ENCODE data around the gene GHRL.

The GHRL gene, protein sequence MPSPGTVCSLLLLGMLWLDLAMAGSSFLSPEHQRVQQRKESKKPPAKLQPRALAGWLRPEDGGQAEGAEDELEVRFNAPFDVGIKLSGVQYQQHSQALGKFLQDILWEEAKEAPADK

DNA sequence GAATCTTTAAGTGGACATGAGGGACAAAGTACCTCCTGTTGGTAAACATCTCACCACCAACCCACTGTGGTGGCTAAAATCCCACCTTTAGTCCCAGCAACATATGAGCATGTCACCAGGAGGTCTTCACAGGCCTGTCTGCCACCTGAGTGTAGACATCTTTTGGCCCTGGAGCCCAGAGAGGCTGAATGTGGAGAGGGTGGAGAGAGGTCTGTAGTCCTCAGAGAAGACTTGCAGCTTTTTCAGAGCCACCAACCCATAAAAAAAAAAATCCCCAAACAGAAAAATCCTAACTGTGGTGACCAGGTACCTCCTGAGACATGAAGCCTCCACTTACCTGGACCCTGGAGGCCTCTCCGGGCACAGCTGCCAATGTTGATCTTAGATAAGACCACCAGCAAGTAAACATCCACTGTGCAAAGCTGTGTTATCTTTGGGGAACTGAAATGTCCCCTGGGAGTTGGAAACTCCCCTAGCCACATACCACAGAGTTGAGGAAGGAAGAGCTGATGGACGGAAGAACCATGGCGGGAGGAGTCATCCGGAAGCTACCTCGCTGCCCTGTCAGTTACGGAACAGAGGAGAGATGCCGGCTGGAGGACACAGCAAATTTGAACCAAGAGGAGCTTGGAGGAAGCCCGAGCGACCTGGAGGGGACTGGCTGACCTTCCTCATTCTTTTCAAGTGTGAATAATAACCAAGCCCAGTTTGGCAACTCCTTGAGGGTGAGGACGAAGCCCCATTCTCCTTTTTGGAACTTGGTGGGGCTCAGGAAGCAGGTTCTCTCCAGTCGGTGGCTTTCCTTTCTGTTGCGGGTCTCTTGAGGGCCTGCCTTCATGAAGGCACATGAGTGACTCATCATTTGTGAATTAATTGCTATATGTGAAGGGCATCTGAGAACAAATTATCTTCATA, at the start of gene GHRL:
Gene GHRL, minus strand, starts transcription at position 443 of the 915 bp plus-strand sequence. CDS start 2,767 bp downstream, outside the sequence.
- DNase-seq: no peak

DNA sequence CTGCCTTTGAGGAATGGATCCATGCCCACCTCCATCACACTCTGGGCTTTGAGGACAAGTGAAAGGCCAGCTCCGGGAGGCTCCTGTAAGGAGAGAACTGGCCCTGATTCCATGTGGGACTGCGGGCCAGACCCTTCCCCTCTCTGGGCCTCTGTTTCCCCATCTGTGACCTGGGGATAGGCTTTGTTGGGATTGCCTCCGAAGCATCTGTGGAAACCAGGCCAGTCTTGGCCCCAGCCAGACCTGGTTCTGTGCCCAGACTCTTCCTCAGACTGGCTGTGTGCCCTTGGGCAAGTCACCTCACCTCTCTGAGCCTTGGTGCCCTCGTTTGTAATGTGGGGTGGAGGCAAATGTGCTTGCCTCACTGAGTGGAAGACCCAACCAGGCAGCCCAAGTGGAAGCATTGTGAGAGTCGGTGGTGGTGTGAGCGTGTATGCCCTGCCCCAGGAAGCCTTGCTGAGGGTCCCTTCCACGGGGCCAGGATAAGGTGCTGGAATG, 49.2 kb upstream of the GHRL start:
- no peak for DNase-seq

DNA sequence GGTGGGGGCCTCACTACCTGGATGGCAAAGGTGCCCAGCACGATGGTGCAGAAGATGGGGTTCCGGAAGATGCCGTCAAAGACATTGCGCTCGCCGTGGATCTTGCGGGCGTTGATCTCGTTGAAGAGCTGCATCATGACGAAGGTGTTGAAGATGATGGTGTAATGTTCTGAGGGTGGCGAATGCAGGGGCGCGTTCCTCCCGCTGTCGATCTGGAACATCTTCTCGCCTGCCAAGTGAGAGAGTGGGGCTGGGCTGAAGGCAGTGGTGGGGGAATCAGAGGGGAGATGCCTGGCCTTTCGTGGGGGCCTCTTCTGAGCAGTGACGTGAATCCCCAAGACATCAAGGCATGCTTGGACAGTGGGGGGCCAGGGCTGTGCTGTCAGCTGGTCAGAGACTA, 47.7 kb upstream of the GHRL start:
- DNase-seq: no peak

DNA sequence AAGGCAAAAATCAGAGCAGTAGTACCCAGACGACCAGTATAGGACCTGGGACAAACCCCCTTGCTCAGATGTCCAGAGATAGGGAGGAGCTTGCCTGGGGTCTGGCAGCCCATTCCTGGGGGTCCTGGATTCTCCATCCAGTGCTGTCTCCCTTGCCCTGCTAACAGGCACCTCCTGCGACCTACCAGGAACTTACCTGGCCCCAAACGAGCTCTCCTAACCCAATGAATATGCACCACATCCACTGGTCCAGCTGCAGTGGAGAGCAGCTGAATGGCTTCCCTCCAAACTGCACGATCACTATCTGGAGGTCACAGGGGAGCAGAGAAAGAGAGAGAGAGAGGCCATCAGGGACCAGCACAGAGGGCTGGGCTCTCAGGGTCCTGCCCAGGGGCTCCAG, 47.3 kb upstream of the GHRL start:
- DNase-seq: no peak

DNA sequence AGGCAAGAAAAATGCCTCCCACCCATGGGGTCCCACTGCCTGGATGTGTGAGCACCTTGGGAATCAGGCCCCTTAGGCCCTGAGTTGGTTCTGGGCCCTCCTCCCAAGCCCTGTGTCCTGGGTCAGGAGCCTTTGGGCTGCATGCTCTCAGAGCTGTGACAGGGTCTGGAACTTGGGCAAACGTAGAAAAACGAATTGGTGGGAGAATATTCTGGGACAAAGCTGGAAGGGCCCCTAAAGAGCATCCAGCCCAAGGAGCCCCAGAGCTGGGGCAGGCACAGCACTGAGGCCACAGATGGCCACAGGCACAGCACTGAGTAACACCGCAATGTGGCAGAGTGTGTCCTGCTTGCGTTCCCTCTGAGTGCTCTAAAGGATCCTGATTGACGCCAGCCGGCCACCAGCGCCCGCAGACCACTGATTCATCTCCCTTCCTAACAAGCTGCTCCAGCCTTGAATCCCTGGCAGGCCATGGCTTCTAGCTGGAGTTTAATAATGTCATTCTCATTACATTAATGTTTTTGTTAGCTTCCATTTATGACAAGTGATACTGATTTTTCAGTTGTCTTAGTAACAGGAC, 46.7 kb upstream of the GHRL start:
- no peak for DNase-seq

DNA sequence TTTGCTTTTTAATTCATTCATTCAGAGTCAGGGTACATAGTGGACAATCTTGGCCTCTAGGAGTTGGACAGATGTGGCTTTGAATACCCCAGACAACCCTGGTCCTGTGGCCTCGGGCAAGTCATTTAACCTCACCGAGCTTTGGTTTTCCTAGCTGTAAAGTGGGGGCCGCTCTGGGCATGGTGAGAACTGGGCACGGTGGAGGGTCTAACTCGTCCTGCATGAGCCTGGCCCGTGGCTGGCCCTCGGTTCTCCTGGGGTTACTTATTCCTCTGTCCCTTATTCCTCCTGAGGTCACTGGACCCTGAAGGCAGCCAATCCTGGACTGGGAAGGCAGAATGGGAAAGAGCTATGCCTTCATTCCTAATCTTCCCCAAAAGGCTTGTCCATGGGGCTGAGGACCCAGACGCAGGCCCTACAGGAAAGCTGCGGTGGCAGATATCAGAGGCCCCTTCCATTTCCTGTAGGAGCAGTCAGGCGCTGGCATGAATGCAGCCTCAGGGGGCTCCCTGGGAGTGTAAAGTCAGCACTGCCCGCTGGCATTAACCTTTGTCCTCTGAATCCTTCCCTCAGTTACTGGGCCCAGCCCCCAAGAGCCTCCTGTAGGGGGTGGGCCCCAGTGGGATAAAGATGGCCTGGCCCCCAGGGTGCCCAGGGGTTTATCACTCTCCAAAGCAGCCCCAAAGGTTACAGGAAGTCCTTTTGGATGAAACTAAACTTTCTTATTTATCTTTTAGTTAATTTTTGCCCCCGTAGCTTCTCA, 46.0 kb upstream of the GHRL start:
- no peak for DNase-seq

DNA sequence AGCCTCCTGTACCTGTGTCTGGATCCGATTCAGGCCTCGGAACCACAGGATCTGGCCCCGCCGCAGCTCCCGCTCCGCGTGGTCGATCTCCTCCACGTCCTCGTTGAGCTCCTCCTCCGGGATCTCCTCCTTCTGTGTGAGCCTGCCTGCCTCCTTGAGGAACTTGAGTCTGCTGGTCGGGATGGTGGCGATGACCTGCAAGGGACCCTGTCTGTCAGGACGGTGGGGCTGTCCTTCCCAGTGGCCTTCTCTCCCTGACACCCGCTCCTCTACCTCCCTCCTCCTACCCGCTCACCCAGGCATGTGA, 45.4 kb upstream of the GHRL start:
- no peak for DNase-seq

DNA sequence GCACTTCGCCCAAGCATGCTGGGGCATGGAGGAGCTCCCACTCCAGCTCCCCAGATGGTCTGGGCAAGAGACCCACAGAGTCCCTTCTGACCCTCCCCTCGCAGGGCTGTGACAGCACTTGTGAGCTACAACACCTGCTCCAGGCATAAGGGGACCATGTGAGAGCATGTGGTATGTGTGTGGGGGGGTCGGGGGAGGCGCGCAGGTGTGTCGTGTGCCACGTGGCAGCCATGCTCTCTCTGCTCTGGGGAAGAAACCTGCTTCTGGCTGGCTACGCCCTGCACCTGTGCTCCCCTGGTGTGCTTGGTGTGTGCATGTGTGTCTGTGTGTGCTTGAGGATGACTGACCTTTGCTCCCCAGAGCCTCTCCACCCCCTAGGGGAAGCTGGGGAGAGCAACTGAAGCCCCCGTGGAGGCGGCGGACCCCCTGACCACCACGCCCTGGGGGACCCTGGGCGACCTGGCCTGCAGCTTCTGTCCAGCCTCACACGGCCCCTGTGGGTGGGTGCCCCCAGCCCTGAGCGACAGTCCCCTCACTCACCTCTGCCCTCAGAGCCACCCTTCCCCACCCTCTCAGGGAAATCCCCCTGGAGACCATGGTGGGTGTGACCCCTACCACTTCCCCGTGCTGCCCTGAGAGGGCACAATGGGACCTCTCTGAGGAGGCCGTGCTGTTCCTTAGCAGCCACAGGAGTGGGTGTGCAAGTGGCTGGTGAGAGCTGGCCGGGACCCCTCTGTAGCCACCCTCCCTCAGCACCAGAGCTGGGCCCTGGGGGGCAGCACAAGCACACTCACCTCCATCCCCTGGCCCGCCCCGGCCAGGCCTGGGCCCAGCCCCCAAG, 44.8 kb upstream of the GHRL start:
- DNase-seq: no peak

DNA sequence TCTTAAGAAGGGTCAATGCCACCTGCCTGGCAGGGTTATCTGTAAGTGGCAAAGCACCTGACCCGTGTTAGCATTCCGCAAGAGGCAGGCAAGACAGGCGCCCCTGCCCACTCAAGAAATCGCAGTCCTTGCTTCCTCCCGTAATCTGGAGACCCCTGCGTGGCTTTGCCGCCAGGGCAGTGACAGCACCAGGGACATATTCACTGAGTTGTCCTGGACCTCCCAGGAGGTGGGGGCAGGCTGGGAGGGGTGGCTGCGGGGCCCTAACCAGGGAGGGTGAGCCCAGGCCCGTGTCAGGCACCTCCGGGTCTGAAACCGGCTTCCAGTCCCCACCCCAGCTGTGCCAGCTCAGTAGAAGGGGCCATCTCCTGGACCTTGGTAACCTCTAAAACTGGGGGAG, 44.0 kb upstream of the GHRL start:
- no peak for DNase-seq

DNA sequence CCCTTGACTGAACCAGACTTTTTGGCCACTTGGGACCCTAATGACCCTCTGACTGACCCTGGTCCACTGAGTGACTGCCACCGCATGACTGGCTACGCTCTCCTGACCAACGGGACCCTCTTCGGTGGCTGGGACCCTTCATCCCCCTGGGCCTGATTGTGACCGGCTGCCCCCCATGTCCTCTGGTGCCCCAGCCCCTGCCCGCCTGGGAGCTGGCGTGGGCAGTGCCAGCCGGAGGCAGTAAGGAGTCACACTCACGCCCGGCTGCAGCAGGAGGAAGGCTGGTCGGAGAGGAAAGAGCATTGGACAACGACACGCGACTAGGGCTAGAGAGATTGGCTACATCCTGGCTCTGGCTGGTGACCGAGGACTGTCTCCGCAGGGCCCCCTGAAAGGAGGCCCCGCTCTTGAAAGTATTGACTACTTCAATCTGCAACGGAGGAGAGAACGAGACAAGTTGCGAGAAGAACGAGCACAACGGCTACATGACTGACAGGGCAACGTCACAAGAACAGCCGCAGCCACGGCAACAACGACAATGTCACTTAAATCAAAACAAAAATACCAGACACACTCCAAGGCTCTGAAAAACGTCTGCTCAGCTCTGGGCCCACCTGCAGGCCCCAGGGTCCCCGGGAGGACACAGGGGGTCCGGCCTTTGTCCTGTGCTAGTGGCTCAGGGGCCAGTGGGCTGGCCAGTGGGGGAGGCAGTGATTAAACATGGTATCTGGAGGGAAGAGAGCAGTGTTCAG, 43.3 kb upstream of the GHRL start:
- no peak for DNase-seq

DNA sequence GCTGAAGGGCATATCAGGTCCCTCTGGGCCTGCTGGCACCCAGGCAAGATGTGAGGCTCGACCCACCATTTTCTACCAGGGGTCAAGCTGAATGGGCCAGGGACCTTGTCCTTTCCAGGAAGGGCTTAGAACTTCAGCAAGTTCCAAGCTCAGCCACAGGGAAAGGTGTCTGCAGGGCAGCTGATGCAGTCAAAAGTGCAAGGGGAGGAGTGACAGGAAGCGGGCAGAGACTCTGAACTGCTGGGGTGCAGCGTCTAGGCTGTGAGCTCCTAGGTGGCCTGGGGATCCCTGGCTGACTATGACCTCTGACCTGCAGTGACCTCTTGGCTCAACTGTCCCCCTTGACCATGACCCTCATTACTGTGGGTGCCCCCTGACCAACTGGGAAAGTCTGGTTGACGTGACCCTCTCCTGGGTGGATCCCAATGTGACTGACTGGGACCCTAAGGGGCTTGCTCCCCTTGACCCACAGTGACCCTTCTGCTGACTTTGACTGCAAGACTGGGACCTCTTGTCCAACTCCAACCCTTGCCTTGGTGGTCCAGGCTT, 42.5 kb upstream of the GHRL start:
- no peak for DNase-seq

DNA sequence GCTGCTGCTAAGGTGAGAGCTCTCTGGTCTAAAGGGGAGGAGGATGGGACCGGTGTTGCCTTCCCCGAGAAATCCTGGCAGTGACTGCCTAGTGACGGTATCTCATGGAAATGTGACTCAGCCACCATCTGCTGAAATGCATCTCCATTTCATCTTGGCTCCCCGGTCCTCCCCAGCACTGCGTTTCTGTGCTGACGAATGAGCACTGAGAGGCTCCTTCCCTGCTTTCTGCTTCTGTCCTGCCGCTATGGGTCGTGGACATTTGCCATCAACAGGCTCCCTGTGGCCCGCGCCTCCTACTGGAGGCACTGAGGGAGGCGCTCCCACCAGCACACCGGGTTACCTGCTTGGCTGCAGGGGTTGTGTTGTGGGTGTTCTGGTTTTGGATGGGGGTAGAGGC, 41.7 kb upstream of the GHRL start:
- no peak for DNase-seq

DNA sequence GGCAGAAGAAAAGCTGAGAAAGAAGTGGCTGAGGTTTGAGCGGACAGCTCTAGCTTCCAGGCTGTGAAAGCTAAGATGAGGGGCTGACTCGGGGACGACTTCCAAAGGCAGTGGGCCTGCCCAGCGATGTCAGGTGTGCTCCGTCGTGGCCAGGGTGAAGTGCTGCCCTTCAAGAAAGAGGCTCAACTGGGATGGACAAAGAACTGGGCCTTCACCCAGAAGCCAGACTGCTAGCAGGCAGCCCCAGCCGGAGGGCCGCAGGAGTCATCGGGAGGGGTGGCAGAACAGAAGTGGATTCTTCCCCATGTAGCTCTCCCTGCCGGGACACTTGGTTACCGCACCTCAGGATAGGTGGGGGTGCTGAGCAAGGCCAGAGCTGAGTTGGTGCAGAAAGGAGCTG, 41.3 kb upstream of the GHRL start:
- no peak for DNase-seq

DNA sequence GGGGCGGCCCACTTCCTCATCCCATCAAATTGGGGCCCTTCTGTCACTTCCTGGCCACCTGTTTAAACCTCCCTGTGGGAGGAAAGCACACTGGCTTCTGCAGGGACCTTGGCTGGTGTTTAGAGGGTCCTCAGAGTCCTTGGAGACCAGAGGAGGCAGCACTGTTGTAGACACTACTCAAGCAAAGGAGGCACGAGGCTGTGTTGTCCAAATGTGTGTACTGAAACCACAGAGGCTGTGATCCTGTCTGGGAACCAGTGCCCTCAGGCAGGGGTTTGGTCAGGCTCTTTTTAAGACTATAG, 40.6 kb upstream of the GHRL start:
- DNase-seq: no peak

DNA sequence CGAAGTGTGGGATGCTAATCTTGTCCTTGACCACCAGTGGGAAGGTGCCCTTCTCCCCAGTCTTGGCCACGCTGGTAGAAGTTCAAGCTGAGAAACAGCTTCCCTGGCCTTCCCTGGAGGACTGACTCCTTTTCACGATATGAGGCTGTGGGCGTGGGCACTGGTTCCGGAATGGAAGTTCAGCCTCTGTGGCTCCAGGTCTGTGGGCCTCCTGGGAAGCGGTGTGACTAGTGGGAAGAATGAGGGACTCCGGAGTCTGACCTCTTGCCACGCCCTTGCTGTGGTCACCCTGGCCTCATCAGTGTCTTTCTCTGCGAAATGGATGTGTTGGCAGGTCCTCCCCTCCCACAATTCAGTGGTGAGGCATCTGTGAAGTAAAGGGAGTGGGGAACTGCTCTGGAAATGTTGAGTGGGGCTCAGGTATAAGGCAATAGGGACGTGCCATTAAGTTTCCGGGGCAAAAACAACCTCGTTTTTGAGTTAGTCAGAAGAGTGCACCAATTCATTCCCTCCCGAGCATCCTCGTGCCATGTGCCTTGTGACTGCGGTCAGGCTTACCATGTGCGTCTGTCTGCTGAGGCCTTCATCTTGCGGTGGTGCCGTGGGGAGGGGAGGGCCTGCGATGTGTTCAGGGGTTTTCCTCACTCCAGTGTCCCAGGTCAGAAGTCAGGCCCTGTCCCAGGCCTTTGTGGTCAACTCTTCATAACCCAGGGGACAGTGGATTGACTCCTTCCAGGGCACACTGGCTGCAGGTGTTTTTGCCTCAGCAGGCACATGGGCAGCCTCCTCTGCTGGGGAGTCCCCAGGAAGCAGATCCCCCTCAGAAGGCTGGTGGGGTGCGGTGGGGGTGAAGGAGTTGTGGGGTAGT, 40.0 kb upstream of the GHRL start:
- no peak for DNase-seq

DNA sequence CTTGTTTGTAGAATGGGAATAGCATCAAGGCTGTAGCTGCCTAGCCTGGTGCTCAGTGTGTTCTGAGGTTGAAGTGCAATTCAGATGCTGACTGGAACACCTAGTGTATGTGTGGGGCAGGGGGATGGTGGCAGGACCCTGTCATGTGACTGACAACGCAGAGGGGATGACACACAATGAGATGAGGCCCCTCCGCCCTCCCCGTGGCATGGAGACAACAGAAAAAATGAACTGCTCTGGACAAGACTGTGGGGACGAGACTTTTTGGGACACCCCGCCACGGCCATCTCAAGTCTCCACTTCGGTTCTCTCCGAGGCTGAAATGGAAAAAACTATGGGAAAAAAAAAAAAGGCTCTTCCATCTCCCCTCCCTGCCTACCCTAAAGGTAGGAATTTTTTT, 38.6 kb upstream of the GHRL start:
- DNase-seq: no peak

DNA sequence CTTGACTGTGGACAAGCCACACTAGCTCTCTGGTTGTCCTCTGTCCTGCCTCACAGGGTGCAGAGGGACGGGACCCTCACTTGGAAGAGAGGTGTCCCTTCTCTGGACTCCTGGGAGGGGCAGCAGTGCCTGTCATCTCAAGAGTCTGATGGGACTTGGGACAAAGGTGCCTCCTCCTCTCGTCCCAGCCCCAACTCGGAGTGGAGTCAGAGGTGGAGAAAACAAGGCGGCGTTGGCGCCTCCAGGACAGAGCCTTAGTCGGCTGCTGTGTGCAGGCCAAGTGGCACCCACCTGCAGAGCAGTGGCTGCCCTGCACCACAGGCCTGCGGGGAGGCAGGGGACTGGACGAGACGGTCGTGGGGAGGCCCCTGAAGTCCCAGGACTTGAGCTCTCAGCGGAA, 37.6 kb upstream of the GHRL start:
- DNase-seq: no peak

DNA sequence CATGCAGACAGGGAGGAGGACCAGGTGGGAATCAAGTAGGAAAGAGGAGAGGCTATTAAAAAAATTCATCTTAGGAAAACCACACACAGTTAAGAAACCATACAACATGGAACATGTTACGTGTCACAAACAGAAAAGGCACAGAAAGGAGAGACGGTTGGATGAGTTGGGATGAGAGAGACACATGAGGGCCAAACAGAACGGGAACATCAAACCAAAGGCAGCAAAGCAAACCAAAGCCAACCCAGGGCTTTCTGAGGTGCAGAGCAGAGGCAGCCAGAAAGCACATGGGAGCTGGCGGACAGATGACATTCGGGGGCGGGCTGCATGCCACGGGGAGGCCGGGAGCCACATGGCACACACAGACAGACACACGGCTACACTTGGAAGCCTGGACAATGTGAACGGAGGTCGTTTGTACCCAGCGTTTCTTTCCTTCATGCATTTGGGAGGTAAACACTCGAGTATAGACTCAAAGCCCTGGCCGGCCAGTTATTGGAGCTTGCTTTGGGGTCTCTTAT, 36.8 kb upstream of the GHRL start:
- DNase-seq: no peak

DNA sequence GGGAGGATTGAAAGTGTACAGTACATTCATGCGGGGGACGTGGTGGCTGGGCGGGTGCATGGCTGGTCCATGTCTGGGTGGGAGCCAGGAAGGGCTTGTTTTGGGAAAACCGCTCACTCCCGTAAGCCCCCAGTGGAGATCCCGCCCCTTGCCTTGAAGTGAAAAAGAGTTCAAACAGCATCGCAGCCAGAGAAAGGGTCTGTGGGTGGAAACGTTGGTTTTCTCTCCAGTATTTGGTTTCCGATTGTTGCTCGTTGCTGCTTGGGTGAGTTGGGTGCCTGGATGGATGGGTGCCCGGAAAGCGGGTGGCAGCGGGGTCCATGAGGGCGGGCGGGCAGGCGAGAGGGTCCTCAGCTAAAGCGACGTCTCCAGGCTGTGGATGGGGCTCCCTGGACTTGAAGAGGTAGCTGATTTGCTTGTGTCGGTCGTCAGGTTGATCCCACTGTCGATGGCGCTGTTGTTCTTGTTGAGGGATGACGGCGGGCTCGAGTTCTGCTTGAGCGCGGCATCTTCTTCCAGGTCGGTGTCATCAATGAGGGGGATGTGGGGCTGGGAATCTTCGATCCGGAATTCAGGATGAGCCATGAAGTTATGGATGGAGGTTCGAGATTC, 35.8 kb upstream of the GHRL start:
- no peak for DNase-seq

DNA sequence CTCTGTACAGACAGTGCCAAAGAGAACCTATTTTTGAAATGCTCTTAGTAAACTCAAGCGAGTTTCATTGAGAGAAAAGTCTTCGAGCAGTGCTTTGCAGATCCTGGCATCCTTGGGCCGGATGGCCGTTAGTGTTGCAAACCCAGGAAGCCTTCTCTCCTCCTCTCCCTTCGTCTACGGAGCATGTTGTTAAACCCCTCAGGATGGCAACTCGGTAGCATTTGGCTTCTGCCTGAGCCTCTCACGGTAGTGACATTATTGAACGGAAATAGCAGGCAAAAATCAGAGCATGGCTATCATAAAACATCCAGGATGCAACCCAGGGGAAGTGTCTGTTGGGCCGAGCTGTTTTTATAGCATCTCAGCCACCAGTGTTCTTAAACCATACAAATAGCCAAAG, 34.8 kb upstream of the GHRL start:
- DNase-seq: no peak

Data from NCI-H2081 treated with DMSO at 0.1 percent for 48 hours (cell line).